T-helper 2 cell treated with Interferon-gamma antibody and Interleukin-4, amounts not matched to agents 100 ng/mL and 5 ng/mL, for 36 hours (primary cell): ENCODE measurements around the gene CFH. TPM values are rescaled to one million over a fixed set of nuclear protein-coding genes. Genes with fewer than 3 reads are reported as not detected.
"Not testable (repeated sequence)": the region's sequence is repeated elsewhere in the genome, so short reads cannot be mapped to it uniquely, and the experiment has no call there.

Experiments
- intact Hi-C: fragments of 100-400 bp; cut with micrococcal nuclease; formaldehyde crosslinking; loops from one replicate; pipeline ENCODE4 v1.15.1; 2023
- total RNA-seq: library from RNA; stranded (reverse); gene quantifications from 2 replicates; pipeline ENCODE4 v1.2.3, GENCODE V29; 2022

CFH gene
- total RNA-seq, 1 donor from 2014 or later, result 2.0 TPM

- intact Hi-C loops, result no loop called here
These were observed 15.3 kb downstream of the CFH start for GRCh38 chr1:196667131-196667530.

- intact Hi-C loops, result no loop called here
These were observed 17.2 kb downstream of the CFH start for GRCh38 chr1:196669051-196669450.

GRCh38 chr1:196669693-196670092 is 17.9 kb downstream of the CFH start:
- intact Hi-C loops, result no loop called here

DNA sequence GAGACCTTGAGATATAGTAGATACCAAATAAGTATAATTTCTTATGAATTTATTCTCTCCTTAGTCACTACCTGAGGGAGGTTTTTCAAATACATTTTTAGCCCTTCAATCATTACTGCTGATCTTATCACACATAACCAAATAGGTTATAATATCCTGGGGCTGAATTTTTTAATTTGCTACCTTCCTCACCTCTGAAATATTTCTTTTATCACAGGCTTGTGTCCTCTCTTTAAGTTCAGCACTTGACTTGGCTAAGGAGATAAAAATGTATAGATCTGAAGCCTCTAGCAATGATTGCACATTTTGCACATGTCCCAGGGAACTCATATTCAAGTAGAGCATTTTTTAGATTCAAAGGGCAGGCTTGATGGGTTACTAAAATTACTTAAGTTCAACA is 23.1 kb downstream of the CFH start:
- intact Hi-C loops, result no loop called here

- intact Hi-C loops, result no loop called here
These were observed 26.1 kb downstream of the CFH start for GRCh38 chr1:196677781-196678509.

DNA sequence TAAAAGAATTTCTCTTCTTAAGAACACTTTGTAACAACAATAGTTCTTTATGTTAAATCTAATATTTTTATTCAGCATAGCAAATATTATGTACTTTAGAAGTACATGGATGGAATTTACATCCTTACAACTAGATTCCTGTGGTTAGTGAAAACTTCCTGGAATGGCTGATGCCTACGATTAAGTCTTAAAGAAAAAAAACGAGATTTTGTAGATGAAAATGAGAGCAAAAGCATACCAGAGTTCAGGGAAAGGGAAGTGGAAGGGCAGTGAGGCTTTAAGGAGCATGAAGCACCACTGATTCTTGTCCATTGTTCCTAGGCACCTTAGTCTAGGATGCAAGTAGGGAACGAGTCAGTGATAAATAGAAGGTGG is 26.7 kb downstream of the CFH start:
- intact Hi-C loops, result no loop called here

- intact Hi-C loops, result no loop called here
These were observed 28.3 kb downstream of the CFH start for GRCh38 chr1:196680107-196680506.

DNA sequence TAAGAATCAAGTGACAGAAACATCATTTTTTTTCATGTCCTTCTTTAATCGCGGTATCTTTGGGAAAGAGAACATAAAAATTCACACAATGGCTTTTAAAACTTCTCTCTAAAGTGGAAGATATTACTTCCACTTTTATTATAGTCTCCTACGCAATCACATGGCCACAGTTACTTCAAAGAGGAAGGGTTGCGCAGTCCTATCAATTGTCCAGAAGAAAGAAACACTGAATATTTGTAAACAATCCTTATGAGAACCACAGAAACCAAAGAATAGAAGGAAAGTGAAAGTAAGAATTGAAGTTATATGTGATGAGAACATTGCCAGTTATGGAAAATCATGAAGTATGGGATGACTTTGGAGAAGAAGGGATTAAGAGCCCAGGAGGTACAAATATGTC is 32.6 kb downstream of the CFH start:
- intact Hi-C loops, result no loop called here

DNA sequence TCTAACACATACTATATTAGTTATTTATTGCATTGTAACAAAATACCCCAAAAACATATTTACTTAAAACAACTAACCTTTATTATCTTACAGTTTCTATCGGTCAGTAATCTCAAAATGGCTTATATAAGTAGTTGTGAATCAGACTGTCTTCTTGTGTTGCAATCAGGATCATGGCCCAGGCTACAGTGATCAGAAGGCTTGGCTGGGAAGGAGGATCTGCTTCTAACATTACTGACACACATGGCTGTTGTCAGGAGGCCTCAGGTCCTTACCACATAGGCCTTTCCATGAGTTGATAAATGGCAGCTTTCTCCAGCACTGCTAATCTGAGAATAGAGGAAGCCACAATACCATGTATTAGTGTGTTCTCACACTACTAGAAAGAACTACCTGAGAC is 33.7 kb downstream of the CFH start:
- intact Hi-C loops, result no loop called here

DNA sequence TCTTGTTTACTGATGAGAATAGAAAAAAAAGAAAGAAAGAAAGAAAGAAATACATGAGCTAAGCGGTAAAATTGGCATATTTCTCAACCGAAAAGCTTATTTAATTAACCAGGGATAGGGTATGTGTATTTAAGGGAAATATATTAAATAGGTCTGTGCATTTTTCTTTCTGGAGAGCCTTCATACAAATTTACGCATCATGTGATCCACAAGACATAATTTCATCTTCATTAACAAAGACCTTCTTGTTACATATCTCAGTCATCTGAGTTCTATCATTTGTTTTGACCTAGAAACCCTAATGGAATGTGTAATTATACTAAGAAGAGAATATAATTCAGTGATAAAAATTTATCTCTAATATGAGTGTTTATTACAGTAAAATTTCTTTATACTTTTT is 37.2 kb downstream of the CFH start:
- intact Hi-C loops, result no loop called here

GRCh38 chr1:196690582-196690981 is 38.7 kb downstream of the CFH start:
- intact Hi-C loops, result no loop called here

DNA sequence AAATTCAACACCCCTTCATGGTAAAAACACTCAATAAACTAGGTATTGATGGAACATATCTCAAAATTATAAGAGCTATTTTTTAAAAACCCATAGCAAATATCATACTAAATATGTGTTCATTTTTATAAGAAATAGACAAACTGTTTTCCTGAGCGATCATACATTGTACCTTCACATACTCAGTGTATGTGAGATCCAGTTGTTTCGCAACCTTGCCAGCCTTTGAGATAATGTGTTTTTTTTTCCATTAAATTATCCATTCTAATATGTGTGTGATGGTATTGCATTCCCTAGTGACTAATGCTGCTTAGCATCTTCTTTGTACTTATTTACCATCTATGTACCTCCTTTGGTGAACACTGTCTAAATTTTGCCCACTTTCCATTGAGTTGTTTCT is 47.1 kb downstream of the CFH start:
- intact Hi-C loops, result no loop called here

DNA sequence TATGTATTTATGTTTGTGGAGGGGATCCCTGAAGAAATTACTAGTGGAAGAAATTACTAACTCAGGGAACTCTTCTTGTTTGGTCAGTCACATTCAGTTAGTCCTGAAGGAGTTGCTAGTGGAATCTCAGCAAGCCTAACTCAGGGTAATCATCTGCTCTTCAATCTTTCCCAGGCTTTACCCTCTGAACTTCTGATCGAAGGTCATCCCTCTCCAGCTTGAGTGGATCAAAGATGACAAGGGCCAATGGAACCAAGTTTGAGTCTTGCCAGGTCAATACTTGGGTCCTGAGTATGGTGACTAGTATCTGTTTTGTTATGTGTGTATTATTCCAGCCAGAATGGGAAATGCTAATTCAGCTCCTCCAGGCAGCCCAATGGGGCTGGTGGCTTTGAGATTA is 49.3 kb downstream of the CFH start:
- intact Hi-C loops, result no loop called here

DNA sequence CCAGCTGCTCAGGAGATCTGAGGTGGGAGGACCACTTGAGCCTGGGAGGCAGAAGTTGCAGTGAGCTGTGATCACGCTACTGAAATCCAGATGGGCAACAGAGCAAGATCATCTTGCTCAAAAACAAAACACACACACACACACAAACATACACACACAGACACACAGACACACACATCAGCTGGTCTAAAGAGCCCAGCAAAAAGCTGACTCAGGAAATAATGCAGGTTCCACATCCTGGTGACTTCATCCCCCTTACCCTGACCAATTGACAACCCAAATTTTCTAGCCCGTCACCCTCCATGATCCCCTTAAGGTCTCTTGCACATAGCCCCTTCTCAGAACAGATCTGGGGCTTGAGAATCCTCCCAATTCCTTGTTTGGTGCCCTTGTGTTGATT is 58.0 kb downstream of the CFH start:
- intact Hi-C loops, result not testable (repeated sequence)

DNA sequence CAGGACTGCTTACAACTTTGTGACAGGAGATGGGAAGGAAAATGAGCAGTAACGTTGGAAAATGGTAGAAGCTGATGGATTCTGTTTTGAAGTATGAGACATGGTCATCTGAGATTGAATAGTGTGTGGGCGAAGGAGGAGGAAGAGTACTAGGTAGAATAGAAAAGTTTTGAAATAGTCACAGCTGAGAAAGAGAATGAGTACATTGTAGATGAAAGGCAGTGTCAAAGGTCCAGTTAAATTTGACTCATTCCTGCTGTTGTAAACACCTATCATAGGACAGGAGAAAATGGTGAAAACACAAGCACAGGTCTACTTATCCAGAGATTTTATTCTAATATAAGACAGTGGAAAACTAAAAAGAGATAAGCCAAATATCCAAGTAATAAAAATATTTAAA is 66.0 kb downstream of the CFH start:
- intact Hi-C loops, result no loop called here

- intact Hi-C loops, result loop anchor here (1.0 kb wide), 1 partner anchor 634 kb away; no protein-coding TSS in a partner anchor
These were observed 71.7 kb downstream of the CFH start for GRCh38 chr1:196723325-196724185.

GRCh38 chr1:196732526-196732925 is 80.7 kb downstream of the CFH start:
- intact Hi-C loops, result no loop called here

DNA sequence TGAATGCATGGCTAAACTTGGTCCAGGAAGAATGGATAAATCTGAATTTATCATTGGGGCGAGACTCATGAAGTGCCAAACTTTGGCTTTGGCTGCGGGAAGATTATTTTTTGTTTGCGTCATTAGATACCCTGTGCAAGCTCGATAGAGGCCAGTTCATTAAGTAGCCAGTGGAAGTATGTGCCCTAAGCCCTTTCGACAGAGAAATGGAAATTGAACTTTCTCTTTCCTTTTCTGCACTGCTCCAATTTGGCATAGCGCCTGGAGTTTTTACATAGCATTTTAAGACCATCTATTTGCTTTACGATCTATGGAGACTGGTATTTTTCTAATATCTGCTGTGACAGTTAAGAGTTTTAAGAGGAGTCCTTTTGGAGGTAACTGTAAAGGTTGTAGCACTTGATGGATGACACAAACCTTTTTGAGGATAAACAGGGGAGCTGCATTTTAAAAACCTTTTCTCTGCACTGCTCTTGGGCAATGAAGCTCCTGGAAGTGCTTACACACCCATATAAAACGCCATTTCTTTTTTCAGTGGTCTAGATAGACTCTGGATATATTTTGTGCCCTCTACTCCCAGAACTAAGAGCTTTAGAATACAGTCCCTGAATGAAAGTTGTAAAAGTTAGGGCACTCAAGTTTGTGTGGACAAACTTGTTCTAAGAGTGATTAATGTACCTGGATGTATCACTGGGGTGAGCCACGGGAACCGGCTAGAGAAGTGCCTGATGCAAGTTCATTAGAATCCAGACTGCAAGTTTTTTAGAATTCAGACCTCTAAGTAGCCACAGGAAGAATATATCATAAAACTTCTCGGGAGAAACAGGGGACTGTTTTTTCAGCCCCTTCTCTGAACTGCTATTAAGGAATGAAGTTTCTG is 81.5 kb downstream of the CFH start:
- intact Hi-C loops, result no loop called here

DNA sequence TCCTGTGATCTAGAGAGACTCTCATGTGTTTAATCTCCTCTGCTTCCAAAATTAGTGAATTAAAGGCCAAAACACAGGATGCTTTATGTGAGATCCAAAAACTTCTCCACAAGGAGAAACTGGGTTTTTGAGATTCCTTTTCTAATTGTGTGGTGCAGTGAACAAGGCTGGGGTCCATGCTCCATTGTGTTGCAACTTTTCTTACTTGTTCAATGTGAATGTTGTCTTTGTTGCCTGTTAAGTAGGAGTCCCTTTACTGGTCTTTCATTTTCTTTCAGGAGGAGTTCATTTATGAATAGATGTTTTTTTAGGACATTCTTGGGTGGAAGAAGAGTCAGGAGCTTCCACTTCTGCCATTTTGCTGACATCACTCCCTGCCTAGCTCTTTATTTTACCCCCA is 82.2 kb downstream of the CFH start:
- intact Hi-C loops, result no loop called here

- intact Hi-C loops, result no loop called here
These were observed 82.6 kb downstream of the CFH start for GRCh38 chr1:196734460-196734859.

DNA sequence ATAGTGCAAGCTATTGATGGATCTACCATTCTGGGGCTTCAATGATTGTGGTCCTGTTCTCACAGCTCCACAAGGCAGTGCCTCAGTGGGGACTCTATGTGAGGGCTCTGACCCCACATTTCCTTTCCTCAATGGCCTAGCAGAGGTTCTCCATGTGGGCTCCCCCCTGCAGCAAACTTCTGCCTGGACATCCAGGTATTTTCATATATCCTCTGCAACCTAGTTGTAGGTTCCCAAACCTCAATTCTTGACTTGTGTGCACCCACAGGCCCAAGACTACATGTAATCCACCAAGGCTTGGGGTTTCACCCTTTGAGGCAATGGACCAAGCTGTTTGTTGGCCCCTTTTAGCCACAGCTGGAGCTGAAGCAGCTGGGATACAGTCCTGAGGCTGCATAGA is 86.9 kb downstream of the CFH start:
- intact Hi-C loops, result no loop called here

GRCh38 chr1:196743244-196743643 is 91.4 kb downstream of the CFH start:
- intact Hi-C loops, result loop anchor here (5.0 kb wide), 1 partner anchor 614 kb away; no protein-coding TSS in a partner anchor
